GM11168 (cell line): ENCODE measurements around the gene GLT1D1.
"Not testable (repeated sequence)": the region's sequence is repeated elsewhere in the genome, so short reads cannot be mapped to it uniquely, and the experiment has no call there.

ENCODE experiments used
- in situ Hi-C: fragments of 300-500 bp; cut with MboI; formaldehyde crosslinking; loops from one replicate; pipeline ENCODE4 v1.12.0; 2022; ENCODE audit warnings: low sequenced_read_pairs; ENCODE audit not compliant: unreplicated experiment

The GLT1D1 gene

DNA sequence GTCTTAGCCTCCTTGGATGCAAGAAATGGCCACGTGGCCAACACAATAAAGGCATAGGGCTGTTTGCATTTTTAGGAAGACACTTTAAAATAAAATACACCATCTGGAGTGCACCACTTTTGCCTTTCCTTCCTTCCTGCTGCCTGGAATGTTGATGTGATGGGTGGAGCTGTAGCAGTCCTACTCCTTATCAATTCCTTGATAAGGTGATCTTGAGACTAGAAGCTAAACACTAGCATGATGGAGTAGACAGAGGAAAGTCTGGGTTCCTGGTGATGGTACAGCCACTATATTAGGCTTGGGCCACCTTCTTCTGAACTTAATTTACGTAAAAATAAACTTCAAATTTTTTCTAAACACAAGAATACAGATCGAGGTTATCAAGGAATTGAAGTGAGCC lies 2.9 kb upstream of the GLT1D1 start:
- in situ Hi-C loops: no loop called here

DNA sequence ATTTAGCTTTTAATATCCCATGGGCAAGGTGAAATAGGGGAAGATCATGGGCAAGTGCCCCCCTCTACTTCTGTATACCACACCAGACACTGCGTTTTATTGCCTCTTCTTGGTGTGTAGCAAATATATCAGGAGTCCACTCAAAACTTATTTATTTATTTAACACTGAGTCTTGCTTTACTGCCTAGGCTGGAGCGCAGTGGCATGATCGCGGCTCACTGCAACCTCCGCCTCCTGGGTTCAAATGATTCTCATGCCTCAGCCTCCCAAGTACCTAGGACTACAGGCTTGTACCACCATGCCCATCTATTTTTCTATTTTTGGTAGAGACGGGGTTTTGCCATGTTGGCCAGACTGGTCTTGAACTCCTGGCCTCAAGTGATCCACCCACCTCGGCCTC lies 1.8 kb upstream of the GLT1D1 start:
- in situ Hi-C loops: not testable (repeated sequence)

GRCh38 chr12:128852026-128852698 lies 1.1 kb upstream of the GLT1D1 start:
- in situ Hi-C loops: no loop called here

GRCh38 chr12:128853600-128854197 lies 421 bp downstream of the GLT1D1 start:
- in situ Hi-C loops: no loop called here

DNA sequence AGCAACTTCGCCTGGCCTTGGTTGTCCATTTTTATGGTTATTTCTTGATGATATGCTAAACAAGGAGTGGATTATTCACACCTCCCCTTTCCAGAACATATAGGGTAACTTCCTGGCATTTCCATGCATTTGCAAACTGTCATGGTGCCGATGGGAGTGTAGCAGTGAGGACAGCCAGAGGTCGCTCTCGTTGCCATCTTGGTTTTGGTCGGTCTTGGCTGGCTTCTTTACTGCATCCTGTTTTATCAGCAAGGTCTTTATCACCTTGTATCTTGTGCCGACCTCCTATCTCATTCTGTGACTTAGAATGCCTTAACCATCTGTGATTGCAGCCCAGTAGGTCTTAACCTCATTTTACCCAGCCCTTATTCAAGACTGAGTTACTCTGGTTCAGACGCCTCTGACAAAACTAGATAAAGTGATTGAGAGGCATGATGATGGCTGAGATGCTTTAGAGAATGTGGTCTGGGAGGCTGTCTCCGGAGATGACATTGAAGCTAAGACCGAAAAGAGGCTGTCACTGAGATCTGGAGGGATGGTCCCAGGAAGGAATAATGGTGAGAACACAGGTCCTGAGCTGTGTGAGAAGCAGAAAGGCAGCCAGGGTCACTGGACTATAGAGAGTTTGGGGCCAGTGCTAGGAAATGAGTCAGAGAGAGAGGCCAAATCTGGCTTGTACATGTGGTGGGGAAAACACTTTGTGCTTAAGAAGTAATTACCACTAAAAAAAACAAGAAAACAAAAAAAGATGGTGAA lies 2.9 kb downstream of the GLT1D1 start:
- in situ Hi-C loops: no loop called here

DNA sequence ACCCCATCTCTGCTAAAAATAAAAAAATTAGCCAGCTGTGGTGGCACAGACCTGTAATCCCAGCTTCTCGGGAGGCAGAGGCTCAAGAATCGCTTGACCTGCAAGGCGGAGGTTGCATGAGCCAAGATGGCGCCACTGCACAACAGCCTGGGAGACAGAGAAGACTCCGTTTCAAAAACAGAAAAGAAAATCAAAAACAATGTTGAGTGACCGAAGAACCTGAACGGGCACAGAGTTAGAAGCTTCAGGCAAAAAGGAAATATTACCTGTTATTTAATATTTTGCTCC lies 3.5 kb downstream of the GLT1D1 start:
- in situ Hi-C loops: no loop called here

- in situ Hi-C loops: no loop called here
Measured at GRCh38 chr12:128857133-128857763, 4.0 kb downstream of the GLT1D1 start.

- in situ Hi-C loops: no loop called here
Measured at GRCh38 chr12:128859311-128859710, 6.0 kb downstream of the GLT1D1 start.

DNA sequence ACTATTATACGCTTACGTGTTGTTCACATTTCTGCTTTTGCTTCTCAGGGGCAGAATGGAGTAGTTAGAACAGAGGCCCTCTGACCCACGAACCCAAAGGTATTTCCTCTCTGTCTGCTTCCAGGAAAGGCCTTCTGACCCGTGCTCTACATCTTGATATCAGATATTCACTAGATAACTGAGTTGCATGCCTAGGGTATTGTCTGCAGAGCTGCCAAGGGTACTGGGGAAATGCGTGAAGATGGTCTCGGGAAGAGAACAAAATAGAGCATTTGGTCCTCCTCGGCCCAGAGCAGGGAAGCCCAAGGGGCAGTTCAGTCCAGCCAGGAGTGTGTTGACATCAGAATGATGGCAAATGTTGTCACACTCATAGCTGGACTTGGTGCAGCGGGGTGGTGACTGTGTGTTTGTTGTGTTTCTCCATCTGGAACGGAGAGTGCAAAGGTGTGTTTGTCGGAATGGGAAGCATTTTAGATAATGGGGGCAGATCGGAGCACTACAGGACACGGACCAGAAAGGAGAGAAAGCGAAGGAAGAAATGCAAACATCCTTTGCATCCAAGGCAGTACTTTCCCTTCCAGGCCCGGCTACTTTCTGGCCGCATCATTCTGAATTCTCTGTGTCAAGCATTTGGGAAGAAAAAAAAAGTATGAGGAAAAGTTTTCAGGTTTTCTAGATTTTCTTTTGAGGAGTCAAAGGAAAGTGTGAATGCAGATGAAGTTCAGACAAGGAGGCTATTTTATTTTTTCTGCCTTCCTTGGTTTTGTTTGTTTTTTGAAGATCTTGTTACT lies 8.1 kb downstream of the GLT1D1 start:
- in situ Hi-C loops: no loop called here

DNA sequence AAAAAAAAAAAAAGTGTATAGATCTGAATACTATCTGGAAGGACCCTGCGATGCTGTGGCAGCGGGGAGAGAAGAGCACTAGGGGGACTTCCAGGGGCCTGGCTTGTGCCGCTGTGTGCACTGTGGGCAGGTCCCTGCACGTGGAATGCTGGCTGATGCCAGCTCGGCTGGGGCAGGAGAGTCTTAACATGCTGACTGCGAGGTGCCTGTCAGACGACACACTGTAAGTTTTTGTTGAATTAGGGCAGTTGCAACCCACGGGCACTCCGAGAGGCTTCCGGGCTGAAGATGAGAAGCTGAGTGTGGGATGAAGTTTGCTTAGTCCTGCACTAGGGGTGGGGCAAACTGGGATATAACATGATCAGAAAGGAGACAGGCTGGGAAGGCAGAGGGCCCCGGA lies 10.7 kb downstream of the GLT1D1 start:
- in situ Hi-C loops: no loop called here

GRCh38 chr12:128864516-128865186 lies 11.4 kb downstream of the GLT1D1 start:
- in situ Hi-C loops: no loop called here

DNA sequence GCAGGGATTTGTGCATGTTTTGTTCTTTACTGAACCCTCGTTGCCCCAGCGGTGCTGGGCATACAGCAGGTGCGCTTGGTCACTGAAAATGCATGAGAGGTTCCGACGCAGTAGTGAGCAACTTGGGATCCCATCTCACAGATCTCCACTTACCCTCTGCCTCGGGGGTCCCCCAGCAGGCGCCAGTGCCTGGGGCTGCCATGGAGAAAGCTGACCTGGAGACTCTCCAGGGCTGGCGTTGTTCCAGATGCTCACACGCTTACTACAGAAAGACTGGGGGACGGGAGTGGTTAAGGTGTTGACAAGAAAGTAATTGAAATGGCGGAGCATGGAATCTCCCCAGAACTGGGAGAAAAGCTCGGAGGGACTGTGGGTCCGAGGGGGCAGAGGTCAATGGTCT lies 14.2 kb downstream of the GLT1D1 start:
- in situ Hi-C loops: no loop called here

DNA sequence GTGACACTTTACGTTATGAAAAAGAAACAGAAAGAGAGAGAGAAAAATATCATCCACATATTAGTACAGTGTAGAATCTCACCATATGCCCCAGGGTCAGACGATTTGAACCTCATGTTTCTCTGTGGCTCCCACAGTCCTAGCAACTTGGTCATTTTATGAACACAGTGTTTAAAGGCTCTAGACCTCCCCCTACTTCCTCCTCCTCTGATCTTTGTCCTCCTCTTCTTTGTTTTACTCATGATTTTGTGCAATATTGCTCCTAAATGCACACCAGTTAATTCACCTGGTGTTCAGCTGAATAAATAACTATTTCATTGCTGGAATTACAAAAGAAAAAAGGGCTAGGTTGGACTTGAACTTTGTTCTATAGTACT lies 18.2 kb downstream of the GLT1D1 start:
- in situ Hi-C loops: no loop called here

GRCh38 chr12:128872303-128872702 lies 19.0 kb downstream of the GLT1D1 start:
- in situ Hi-C loops: no loop called here

GRCh38 chr12:128876559-128876958 lies 23.3 kb downstream of the GLT1D1 start:
- in situ Hi-C loops: no loop called here

GRCh38 chr12:128879898-128880764 lies 26.9 kb downstream of the GLT1D1 start:
- in situ Hi-C loops: no loop called here

DNA sequence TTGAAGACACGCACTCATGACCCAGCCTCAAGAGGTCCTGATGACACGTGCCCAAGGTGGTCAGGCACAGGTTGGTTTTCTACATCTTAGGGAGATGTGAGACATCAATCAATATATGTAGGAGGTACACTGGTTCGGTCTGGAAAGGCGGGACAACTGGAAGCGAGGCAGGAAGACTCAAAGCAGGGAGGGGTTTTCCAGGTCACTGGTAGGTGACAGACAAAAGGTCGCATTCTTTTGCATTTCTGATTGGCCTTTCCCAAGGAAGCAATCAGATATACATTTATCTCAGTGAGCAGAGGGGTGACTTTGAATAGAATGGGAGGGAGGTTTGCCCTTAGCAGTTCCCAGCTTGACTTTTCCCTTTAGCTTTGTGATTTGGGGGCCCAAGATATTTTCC lies 38.6 kb downstream of the GLT1D1 start:
- in situ Hi-C loops: no loop called here

GRCh38 chr12:128903236-128903635 lies 50.0 kb downstream of the GLT1D1 start:
- in situ Hi-C loops: no loop called here

- in situ Hi-C loops: no loop called here
Measured at GRCh38 chr12:128905003-128905544, 51.8 kb downstream of the GLT1D1 start.
